SKM-1 (cell line): ENCODE measurements around the gene PLCH2.
"Not testable (repeated sequence)": the region's sequence is repeated elsewhere in the genome, so short reads cannot be mapped to it uniquely, and the experiment has no call there.

Source experiments
- DNase-seq: peaks from one replicate; lab custom pipeline; 2025; ENCODE audit not compliant: unreplicated experiment; lab: John Stamatoyannopoulos, UW

The PLCH2 gene

GRCh38 chr1:2442661-2443060 is 33.4 kb upstream of the PLCH2 start:
- no peak for DNase-seq

DNA sequence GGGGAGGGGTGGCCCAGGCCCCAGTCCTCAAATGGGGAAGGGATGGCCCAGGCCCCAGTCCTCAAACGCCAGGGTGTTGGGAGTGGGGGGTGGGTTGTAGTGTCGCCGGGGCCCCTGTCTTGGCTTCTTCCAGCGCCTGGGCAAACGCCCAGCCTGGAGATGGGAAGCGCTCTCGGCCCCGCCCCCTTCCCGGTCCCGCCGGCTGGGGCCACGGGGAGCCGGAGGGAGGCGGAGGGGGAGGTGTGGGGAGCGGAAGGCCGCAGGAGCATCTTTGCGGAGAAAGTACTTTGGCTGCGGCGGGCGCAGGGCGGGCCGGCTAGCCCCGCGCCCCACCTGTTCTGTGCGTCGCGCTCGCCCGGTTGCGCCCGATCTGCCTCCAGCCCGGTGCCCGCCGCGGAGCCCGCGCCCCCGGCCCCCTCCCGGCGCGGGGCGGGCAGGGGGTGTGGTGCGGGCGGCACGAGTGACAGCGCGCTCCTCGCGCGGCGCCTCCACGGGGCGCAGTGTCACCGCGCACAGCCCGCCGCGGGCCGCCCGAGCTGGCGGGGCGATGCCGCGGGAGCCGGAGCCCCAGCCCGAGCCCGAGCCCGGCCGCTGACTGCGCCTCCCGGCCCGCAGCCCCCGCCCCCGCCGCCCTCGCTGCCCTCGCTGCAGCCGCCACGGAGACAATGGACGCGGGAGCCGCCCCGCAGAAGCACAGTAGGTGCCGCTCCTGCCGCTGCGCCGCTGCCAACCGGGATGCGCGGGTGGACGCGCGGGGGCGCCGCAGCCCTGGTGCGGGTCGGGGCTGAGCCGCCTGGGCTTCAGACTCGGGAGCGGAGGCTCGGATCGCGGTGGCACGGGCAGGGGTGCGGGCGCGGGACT is 32.6 kb upstream of the PLCH2 start:
- no peak for DNase-seq

- DNase-seq: no peak
These were observed 31.9 kb upstream of the PLCH2 start for GRCh38 chr1:2444138-2444591.

DNA sequence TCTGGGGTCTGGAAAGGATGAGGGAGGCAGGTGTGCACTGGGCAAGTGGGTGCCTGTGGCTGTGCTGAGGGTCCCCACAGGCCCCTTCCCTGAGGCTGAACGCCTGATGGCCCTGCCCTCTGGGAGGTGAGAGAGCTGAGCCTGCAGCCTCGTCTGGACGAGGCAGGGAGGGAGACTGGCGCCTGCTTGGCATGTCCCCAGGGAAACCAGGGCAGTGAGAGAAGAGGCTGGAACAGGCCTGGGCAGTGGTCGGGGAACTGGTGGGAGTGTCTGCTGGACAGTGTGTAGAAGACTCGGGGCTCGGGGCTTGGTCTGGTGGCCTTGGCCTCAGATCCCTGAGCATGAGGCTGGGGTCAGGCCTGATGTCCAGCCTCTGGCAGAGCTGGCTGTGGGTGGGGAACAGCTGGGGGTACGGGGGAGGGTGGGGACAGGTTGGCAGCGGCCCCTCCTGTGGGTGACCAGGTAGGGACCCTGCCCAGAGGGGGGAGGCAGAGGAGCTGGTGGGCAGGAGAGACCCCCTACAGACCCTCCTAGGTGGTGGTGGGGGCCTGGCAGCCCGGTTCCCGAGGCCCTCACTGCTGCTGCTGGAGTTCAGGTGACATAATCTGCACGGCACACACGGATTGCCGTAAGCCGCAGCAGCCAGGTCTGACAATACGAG is 30.8 kb upstream of the PLCH2 start:
- DNase-seq: no peak

- DNase-seq: no peak
These were observed 30.3 kb upstream of the PLCH2 start for GRCh38 chr1:2445823-2446215.

DNA sequence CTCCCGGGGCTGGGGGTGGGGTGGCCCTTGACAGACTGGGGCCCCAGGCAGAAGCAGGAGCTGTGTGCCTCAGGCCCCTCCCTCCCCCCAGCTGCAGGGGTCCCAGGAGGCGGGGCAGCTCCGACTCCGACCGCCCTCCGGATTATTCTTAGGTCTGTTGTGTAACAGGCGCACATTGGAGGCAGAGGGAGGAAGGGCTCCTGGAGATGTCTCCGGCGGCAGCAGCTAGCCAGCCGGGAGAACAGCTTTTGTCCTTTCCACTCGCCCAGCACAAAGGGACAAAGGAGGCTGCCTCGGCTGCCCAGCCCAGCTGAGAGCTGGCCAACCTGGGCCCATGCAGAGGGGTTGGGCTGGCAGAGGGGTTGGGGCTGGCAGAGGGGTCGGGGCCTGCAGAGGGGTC is 29.7 kb upstream of the PLCH2 start:
- no peak for DNase-seq

DNA sequence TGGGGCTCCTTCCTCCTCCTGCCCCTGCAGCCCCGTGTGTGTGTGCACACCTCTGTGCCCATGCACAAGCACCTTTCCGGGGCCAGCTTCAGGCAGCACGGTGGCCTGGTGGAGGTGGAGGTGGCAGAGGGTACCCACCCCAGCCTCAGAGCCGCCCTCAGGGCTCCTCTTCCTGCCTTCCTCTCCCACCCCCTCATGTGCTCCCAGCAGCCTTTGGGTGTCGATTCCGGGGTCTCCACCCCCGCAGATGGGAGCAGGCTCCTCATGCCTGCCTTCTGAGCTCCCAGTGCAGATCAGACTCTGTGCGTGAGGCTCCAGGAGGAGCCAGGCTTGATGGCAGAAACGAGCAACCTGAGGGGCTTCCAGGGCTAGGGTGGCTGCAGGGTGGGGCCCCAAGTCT is 29.2 kb upstream of the PLCH2 start:
- no peak for DNase-seq

DNA sequence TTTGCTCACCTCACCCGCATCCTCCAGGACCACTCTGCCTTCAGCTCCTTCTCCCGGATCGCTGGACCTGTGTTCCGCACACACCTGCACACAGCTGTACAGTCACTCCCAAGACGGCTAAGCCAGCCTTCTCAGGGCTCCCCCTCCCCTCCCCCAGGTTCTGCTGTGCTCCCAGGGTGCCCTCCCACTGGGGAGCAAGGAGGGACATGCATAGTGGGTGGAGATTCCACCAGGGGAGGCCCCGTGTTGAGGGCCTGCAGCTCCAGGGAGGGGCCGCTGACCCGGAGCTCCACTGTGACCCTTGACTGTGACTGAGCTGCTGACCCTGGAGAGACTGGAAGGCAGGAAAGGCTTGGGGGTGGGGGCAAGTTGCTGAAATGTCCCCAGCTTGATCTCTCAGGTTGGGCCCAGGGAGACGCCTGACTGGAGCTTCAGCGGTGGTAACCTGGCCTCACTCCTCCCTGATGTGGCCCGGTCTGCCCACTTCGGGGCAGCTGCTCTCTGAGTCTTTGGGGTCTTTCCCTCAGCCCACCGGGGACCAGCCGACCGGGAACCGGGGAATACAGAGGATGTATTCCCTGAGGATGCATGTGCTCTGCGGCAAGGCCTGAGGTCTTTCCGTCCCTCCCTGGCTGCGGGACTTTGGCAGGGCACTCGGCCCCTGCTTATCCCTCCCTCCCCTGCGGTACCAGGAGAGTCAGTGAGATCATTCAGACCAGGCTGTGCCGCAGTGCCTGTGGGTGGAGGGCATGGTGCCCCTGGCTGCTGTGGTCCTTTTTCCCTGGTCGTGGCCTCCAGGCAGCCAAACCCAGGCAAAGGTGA is 28.6 kb upstream of the PLCH2 start:
- DNase-seq: no peak

- no peak for DNase-seq
These were observed 28.0 kb upstream of the PLCH2 start for GRCh38 chr1:2448098-2448445.

DNA sequence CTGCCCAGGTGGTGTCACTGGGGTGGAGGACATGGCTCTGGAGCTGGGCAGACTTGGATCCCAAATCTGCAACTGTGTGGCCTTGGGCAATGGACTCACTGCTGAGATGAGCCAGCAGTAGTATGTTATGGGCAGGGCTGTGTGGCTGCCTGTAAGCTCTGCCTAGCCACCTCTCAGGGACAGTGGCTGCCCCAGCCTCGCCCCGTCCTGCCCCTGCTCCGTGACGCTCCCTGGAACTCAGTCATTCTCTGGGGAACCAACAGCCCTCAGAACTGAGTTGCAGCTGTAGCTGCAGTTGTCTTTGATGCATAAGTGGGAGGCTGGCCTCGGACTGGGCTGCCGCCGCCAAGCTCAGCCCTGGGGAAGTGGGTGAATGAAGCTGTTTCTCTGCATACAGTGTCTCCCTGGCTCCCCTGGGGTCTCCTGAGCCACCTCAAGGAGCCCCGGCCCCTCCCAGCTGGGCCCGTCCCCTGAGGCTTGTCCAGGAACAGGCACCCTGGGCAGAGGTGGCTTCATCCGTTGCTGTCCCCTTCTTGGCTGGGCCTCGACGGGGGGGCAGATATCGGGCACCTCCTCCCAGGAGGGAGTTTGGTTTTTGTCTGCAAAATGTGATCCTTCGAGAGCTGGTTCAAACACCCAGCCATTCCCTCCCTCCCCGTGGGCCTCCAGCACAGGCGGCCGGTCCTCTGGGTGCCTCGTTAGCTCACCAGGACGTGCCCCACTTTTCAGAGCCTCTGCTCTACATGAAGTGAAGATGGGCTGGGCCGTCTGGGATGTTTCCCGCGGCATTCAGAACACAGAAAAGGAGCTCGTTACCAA is 26.2 kb upstream of the PLCH2 start:
- DNase-seq: no peak

DNA sequence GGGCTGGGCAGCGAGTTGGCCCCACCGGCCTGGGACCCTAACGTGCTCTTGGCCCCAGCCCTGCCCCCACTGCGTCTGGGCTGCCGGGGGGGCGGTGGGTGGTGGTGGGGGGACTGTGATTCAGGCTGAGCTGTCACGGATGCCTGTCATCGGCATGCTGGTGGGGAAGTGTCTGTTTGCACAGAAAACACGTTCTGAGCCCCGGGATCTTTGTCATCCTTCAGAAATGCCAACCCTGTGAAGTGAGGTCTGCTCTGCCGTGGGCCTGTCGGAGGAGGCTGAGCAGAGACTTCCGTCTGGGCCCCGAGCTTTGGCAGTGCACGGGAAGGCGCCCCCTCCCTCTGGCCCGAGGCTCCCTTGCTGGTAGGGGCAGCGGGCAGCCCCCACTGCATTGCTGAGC is 24.3 kb upstream of the PLCH2 start:
- no peak for DNase-seq

GRCh38 chr1:2452201-2452931 is 23.7 kb upstream of the PLCH2 start:
- DNase-seq: no peak

GRCh38 chr1:2452932-2453315 is 23.2 kb upstream of the PLCH2 start:
- no peak for DNase-seq

GRCh38 chr1:2454227-2454626 is 21.9 kb upstream of the PLCH2 start:
- DNase-seq: no peak

GRCh38 chr1:2455757-2456156 is 20.3 kb upstream of the PLCH2 start:
- no peak for DNase-seq

DNA sequence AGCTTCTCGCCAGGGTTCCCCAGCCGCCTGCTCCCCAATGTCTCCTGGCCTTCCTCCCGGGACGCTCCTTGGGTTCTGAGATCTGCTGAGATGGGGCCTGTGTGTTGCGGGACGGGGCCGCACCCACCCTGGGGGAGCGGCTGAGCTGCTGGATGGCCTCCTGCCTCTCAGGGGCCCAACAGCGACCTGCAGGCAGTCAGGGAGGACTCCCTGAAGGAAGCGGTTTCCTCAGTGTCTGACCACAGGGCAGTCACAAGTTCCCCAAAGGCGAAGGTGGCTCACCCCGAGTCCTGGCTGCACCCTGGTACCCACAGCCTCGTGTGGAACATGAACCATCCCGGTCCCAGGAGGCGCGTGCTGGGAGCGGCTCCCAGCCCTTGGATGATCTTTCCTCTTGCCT is 18.6 kb upstream of the PLCH2 start:
- no peak for DNase-seq

- no peak for DNase-seq
These were observed 17.4 kb upstream of the PLCH2 start for GRCh38 chr1:2458687-2459086.

DNA sequence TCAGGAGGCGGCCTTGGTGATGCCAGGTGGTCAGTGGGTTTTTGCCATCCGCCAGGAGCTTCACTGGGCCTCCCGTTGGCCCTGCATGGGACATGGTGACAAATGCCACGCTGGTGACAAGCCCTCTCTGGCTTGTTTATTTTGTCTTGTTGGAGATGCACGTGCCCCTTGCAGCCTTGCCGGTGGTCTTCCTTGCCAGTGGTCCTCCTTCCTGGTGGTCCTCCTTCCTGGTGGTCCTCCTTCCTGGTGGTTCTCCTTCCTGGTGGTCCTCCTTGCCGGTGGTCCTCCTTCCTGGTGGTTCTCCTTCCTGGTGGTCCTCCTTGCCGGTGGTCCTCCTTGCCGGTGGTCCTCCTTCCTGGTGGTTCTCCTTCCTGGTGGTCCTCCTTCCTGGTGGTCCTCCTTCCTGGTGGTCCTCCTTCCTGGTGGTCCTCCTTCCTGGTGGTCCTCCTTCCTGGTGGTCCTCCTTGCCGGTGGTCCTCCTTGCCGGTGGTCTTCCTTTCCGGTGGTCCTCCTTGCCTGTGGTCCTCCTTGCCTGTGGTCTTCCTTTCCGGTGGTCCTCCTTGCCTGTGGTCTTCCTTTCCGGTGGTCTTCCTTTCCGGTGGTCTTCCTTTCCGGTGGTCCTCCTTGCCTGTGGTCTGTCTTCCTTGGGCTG is 16.9 kb upstream of the PLCH2 start:
- not testable (repeated sequence) for DNase-seq

DNA sequence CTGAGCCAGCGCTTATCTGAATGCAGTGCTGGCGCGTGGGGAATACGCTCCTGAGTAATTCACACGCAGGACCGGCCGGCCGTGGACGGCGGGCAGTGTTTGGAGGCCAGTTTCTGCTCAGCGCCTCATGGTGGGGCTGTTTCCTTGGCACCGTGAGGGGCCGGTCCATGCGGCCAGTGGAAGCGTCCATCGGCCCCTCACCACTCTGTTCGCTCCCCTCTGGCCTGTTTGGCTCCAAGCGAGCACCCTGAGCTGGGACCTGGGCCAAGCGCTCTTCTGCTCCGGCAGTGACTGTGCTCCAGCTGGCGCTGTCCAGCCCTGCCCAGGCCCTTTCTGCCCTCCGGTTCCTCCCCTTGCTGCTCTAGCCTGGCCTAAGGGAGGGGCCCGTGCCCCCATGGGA is 16.3 kb upstream of the PLCH2 start:
- no peak for DNase-seq

GRCh38 chr1:2460203-2460602 is 15.9 kb upstream of the PLCH2 start:
- DNase-seq: no peak
